Stimulated activated naive CD8-positive, alpha-beta T cell treated with anti-CD3 and anti-CD28 coated beads, Interleukin-15, amount 100 ng/mL, for 72 hours (primary cell): ENCODE results near the gene UBE2V1.
A peak's percentile ranks its signal among the peaks of the same experiment; 100 is the strongest.

Source experiments
- ATAC-seq: fragments of 150-1000 bp; cut with Tn5 transposase; 2 replicates; pipeline ENCODE4 v1.10.0; 2021; ENCODE audit warnings: mild to moderate bottlenecking, moderate library complexity
- DNase-seq, 2 donors: peaks; one replicate each; pipeline ENCODE4 v3.0.0; 2021 to 2022
- H3K27ac Mint-ChIP-seq, 2 donors: one replicate each; pipeline ENCODE4 v1.8.0; 2022; ENCODE audit warnings: mild to moderate bottlenecking in 2 of 2, mixed read lengths in 2 of 2, moderate library complexity in 2 of 2
- H3K27me3 Mint-ChIP-seq: one replicate; pipeline ENCODE4 v1.8.0; 2022; ENCODE audit warnings: mixed read lengths
- H3K4me1 Mint-ChIP-seq: one replicate; pipeline ENCODE4 v1.8.0; 2022; ENCODE audit warnings: mild to moderate bottlenecking, mixed read lengths
- H3K4me3 Mint-ChIP-seq, 2 donors: one replicate each; pipeline ENCODE4 v1.8.0; 2022; ENCODE audit warnings: mild to moderate bottlenecking in 2 of 2, mixed read lengths in 2 of 2, moderate library complexity in 1 of 2
- H3K9me3 Mint-ChIP-seq, 2 donors: one replicate each; pipeline ENCODE4 v1.8.0; 2022; ENCODE audit warnings: mixed read lengths in 2 of 2

The UBE2V1 gene

DNA sequence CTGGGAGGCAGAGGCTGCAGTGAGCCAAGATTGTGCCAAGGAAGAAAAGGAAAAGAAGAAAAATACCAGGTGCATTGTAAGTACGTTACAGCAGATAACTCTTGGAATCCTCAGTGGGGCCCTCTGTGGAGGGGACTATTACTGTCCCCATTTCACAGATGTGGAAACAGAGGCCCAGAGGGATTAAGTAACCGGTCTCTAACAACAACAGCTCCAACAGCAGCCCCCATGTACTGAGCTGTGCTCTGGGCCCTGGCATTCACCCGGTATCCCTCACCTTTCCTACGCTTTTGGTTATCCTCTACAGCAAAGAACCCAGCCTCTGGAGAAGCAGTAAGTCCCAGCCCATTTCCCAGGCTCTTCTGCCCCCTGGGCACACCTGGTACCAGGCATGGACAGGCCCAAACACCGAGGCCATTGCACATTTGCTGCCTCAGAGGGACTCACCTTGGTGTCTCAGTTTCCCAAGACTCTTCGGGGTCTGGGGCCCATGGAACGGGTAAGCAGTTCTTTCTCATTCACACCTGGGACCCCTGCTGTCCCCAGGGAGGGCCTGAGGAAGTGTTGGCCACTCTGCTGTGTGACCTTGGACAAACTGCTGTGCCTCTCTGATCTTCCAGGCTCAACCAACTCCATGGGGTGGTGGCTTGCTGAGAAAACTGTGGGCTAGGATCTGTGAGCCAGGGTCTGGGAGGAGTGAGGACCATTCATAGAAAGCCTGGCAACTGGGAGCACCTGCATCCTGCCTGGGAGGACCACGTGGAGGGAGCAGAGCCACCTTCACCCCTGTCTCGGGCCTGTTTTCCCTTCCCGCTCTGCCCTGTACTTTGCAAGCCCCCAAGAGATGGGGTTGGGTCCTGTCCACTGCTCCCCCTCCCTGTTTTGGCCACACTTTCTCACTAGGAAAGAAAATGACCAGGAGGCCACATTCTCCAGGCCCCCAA is 70.3 kb downstream of the UBE2V1 start:
- DNase-seq (no peak), ATAC-seq (no peak)
- Mint-ChIP-seq H3K27ac (peak overlapping the region in 1 of 2 donors; percentile 52), H3K4me3 (no peak overlapping the region), H3K27me3 (peaks cover 19% of the 10 kb centered on the region), H3K9me3 (no peaks in the 10 kb centered on the region), H3K4me1 (peaks cover 6% of the 10 kb centered on the region)

DNA sequence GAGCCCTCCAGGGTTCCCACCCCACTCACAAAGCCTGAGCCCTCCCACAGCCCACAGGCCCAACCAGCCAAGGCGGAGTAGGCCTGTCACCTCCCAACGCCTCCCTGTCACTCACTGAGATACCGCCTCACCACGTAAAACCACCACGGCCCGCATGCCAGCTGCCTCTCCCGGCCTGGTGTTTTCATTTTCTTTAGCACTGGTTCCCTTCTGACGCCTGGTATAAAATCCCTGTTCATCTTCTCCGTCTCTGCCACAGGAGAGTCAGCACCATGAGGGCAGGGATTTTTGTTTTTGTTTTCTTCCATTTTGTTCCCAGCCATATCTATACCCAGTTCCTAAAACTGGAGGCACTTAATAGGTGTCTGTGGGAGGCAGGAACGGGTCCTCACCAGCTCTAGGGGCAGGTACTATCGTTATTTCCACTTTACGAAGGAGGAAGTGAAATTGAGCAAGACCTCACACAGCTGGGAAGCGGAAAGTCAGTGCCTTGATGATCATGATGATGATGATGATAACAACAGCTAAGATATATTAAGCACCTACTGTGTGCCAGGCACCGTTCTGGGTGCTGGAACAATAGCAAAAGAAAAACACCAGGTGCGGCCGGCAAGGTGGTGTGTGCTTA is 71.6 kb downstream of the UBE2V1 start:
- Mint-ChIP-seq H3K4me3 (no peak overlapping the region), H3K27ac (peak overlapping the region in 1 of 2 donors; percentile 59), H3K9me3 (no peaks in the 10 kb centered on the region), H3K27me3 (peaks cover 13% of the 10 kb centered on the region), H3K4me1 (peaks cover 6% of the 10 kb centered on the region)
- no peak for DNase-seq
- ATAC-seq = no peak

DNA sequence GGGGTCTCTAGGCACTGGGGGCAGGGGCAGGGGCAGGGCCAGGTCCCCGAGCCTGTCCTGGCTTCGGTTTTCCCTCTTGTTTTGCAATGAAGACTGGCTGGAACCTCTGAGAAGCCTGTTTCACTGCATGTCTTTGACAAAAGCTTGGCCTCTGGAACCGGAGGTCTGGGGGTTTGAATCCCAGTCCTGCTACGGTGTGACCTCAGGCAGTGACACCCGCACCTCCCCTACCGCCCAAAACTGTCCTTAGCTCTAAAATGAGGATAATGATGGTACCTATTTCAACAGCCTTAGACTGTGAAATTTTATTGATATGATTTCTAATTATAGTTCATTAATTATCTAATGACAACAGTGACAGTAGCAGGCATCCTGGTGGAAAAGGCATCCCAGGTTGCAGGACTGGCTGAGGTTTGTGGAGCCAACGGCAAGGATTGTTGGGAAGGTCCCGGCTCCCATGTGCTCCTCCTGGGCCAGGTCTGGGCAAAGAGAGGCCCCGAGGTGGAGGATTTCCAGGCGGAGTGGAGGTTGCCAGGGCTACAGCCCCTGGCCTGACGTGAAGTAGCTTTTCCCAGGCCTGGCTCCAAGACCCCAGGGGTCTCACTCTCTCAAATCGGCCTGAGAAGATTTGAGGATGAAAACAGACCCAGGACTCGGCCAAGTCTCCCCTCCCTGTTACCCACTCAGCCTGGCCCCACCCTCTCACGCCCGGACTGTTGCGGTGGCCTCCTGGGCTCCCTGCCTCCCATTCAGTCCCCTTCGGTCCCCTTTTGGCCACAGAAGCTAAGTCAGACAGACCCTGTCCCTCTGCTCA is 72.3 kb downstream of the UBE2V1 start:
- H3K27ac Mint-ChIP-seq = no peak overlapping the region
- no peak overlapping the region for H3K4me3 Mint-ChIP-seq
- peaks cover 13% of the 10 kb centered on the region for H3K27me3 Mint-ChIP-seq

DNA sequence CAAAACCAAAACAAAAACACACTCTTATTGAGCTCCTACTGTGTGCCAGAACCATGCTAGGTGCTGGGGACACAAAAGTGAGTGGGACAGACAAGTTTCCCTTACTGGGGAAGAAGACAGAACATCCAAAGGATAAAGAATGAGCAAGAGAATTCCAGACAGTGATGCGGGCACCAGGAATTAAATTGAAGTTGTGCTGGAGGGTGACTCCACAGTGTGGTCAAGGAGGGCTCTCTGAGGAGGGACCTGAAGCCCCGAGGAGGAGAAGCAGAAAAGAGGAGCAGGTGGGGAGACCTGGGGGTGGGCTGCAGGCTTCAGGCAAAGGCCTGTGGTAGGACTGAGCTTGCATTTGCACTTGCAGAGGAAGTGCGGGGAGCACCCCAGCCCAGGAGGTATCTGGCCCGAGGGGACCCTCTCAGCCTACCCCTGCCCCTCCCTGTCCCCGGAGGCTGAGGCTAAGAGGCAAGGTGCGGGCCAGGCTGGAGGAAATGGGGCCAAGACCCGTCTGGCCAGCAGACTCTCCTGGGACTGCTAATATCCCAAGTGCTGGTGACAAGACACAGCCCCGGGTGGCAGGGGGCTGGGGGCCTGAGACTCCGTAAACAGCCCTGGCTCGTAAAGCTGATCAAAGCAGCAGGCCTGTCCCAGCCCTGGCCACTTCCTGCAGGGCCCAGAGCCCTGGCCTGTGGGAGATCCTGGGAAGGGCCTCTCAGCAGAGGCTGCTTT is 73.1 kb downstream of the UBE2V1 start:
- H3K27ac Mint-ChIP-seq = no peak overlapping the region
- H3K9me3 Mint-ChIP-seq = no peaks in the 10 kb centered on the region

More for the DNA sequence above, 72.3 kb downstream of the UBE2V1 start:
- ATAC-seq (no peak), DNase-seq (no peak)
- no peaks in the 10 kb centered on the region for H3K9me3 Mint-ChIP-seq
- peaks cover 6% of the 10 kb centered on the region for H3K4me1 Mint-ChIP-seq

DNA sequence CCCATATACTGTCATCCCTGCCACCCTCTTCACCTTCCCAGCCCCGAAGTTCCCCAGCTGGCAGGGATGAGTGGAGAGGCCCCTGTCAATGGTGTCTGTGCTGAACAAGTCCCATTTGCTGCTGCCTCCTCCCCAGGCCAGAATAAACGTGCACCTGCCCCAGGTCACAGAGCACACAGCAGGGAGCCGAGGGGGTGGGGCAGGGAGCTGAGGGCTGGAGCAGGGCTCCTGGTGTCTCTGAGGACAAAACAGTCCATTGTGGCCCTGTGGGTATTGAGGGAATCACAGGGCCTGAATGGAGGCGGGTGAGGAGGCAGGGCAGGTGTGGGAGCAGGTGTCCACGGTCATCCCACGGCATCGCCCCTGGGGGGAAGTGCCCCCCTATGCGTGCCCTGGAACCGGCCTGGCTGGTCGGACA is 74.4 kb downstream of the UBE2V1 start:
- Mint-ChIP-seq H3K27me3 (peaks cover 8% of the 10 kb centered on the region), H3K9me3 (no peaks in the 10 kb centered on the region), H3K27ac (no peak overlapping the region), H3K4me1 (peaks cover 6% of the 10 kb centered on the region), H3K4me3 (no peak overlapping the region)
- no peak for ATAC-seq
- DNase-seq = no peak

More for the DNA sequence above, 73.1 kb downstream of the UBE2V1 start:
- DNase-seq (no peak), ATAC-seq (no peak)
- peaks cover 13% of the 10 kb centered on the region for H3K27me3 Mint-ChIP-seq
- peaks cover 6% of the 10 kb centered on the region for H3K4me1 Mint-ChIP-seq
- H3K4me3 Mint-ChIP-seq = no peak overlapping the region

DNA sequence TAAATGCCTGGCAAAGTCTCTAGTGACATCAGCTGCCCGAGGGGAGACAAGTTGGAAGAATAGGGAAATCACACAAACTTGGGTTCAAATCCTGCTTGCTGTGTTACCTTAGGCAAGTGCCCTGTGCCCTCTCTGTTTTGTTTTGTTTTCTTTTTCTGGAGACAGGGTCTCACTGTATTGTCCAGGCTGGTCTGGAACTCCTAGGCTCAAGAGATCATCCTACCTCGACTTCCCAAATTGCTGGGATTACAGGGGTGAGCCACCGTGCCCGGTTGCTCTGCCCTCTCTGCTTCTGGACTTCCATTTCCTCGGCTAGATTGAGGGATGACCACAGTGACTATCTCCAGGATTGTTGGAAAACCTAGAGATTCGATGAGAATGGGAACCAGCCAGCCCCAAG is 74.8 kb downstream of the UBE2V1 start:
- H3K27me3 Mint-ChIP-seq = peaks cover 4% of the 10 kb centered on the region
- DNase-seq (no peak), ATAC-seq (no peak)
- no peaks in the 10 kb centered on the region for H3K9me3 Mint-ChIP-seq
- H3K27ac Mint-ChIP-seq = no peak overlapping the region
- H3K4me3 Mint-ChIP-seq = no peak overlapping the region
- peaks cover 6% of the 10 kb centered on the region for H3K4me1 Mint-ChIP-seq

DNA sequence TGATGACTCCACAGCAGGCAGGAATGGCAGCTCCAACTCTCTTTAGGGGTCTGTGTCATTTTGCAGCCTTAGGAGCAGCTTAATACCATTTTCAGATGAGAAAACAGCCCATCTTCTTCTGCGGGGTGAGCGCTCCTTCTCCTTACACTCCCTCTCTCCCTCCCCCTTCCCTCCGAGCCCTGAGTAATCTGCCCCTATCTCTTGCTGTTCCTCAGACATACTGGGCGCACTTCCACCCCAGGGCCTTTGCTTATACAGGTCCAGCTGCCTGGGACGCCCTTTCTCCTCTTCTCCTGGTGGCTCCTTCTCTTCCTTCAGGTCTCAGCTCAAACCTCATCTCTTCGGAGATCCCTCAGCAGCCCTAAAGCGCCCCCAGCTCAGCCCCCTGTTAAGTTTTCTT is 75.4 kb downstream of the UBE2V1 start:
- H3K4me1 Mint-ChIP-seq = peaks cover 6% of the 10 kb centered on the region
- DNase-seq (no peak), ATAC-seq (no peak)
- H3K27ac Mint-ChIP-seq = no peak overlapping the region
- no peaks in the 10 kb centered on the region for H3K27me3 Mint-ChIP-seq
- no peak overlapping the region for H3K4me3 Mint-ChIP-seq
- no peaks in the 10 kb centered on the region for H3K9me3 Mint-ChIP-seq

DNA sequence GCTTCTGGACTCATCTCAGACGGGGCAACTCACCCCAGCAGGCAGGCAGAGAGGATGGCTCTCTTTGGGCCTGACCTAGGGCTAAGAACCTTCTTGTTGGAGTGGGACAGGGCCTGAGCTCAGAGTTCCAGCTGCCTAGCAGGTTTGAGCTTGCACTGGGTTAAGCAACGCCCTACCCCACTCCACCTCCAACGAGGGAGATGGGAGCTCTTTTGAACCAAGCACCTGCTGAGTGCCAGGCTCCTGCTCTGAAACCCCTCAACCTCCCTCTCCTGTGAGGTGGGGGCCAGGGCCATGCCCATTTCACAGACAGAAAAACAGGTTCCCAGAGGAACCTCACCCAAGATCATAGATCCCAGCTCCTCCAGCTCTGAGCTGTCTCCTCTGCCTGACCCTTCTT is 75.8 kb downstream of the UBE2V1 start:
- Mint-ChIP-seq H3K9me3 (no peaks in the 10 kb centered on the region), H3K4me1 (peaks cover 6% of the 10 kb centered on the region), H3K4me3 (no peak overlapping the region), H3K27ac (no peak overlapping the region), H3K27me3 (no peaks in the 10 kb centered on the region)
- DNase-seq (no peak), ATAC-seq (no peak)

DNA sequence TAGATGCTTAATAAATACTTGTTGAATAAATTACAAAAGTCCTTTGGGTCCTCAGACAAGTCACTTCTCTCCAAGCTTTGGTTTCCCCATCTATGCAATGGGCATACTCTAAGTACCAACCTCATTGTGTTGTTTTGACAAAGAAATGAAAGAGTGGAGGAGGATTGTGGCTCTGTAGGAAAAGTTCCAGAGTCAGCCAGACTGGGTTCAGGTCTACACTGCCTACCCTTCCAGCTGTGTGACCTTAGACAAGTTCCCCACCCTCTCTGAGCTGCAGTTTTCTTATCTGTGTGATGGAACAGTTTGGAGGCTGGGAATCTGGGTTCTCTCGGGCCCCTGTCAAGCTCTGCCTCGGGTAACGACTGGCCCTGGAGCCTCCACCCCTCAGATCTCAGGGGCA is 76.2 kb downstream of the UBE2V1 start:
- no peaks in the 10 kb centered on the region for H3K9me3 Mint-ChIP-seq
- H3K4me1 Mint-ChIP-seq = peaks cover 6% of the 10 kb centered on the region
- H3K27ac Mint-ChIP-seq = no peak overlapping the region
- ATAC-seq (no peak), DNase-seq (no peak)
- no peak overlapping the region for H3K4me3 Mint-ChIP-seq
- H3K27me3 Mint-ChIP-seq = no peaks in the 10 kb centered on the region

DNA sequence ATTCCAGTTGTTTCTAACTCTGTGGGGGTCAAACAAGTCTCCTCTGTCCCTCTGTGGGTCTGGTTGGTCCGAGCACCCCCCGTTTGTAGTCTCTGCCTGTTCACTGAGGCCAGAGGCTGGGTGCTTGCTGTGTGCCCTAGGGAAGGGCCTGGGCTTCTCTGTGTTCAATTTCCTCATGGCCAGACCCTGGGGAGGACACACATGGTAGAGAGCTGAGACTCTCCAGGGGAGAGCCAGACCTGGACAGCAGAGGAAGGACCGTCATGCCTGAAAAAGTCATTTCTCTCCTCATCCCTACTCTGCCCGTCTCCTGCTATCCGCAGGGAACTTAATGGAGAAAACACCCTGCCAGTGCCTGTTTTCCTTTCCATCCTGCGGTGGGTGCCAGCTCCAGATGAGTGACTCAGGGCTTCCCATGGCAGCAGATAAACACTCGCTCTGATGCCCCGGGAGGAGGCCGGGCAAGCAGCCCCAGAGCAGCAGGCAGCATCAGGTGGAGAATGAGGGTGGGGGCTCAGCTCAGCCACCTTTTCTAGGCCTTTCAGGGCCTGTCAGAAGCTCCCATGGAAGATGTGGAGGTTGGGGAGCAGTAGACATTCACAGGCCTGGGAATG is 78.3 kb downstream of the UBE2V1 start:
- H3K4me1 Mint-ChIP-seq = no peaks in the 10 kb centered on the region
- ATAC-seq (no peak), DNase-seq (no peak)
- no peak overlapping the region for H3K4me3 Mint-ChIP-seq
- H3K9me3 Mint-ChIP-seq = no peaks in the 10 kb centered on the region
- H3K27ac Mint-ChIP-seq = no peak overlapping the region
- H3K27me3 Mint-ChIP-seq = no peaks in the 10 kb centered on the region

DNA sequence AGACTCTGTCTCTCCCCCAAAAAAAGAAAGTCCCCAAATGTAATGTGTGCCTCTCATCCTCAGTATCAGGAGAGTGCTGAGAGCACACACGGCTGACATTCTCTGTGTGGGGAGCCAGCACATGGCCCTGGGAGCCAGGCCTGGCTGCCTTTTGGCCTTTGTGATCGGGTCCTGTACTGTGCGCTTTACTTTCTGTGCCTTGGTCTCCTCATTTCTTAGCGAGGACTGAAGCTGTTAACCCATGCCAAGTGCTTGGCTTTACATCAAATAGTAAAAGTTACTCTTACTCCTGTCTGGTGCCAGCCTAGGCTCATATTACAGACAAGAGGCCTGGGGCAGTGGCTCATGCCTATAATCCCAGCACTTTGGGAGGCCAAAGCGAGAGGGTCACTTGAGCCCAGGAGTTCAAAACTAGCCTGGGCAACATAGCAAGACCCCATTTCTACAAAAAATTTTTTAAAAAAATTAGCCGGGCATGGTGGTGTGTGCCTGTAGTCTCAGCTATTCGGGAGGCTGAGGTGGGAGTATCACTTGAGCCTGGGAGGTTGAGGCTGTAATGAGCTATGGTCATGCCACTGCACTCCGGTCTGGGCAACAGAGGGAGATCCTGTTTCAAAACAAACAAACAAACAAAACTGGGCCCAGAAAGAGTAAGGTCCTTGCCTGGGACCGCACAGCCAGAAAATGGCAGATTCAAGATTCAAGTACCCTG is 79.8 kb downstream of the UBE2V1 start:
- no peaks in the 10 kb centered on the region for H3K27me3 Mint-ChIP-seq
- DNase-seq (no peak), ATAC-seq (no peak)
- no peak overlapping the region for H3K4me3 Mint-ChIP-seq
- no peaks in the 10 kb centered on the region for H3K9me3 Mint-ChIP-seq
- no peaks in the 10 kb centered on the region for H3K4me1 Mint-ChIP-seq
- no peak overlapping the region for H3K27ac Mint-ChIP-seq
